Measurements from ENCODE around the gene ANKS1A. TPM values are rescaled to one million over a fixed set of nuclear protein-coding genes. Genes with fewer than 3 reads are reported as not detected.

Gene ANKS1A
- total and polyA plus RNA-seq, 3 donors from 2014 or later: 44.2 to 96.9 (median 95.9) TPM

- Histone ChIP-seq H3K9me3 (no peaks in the 10 kb centered on the region), H3K27ac (peak overlapping the region in 1 of 2 donors; percentile 22), H3K4me1 (peaks cover 40% of the 10 kb centered on the region), H3K36me3 (ENCODE audit: low read depth, missing control alignments) (no peaks in the 10 kb centered on the region), H3K4me3 (no peak overlapping the region), H3K27me3 (no peaks in the 10 kb centered on the region)
- WGBS, 2 donors: 66 to 67% methylated on average over 5 of the region's 5 CpGs
- no peak for DNase-seq
- TF ChIP-seq CTCF (IDR thresholded peaks at IDR 0.05) (no peak), POLR2A (IDR thresholded peaks at IDR 0.05) (no peak)
- intact Hi-C loops (cut with DNase I; ENCODE audit: low total_unique reads): no loop called here
These were observed 203.5 kb downstream of the ANKS1A start for GRCh38 chr6:35092362-35093117.

- TF ChIP-seq POLR2A (IDR thresholded peaks at IDR 0.05) (no peak), CTCF (IDR thresholded peaks at IDR 0.05) (no peak)
- Histone ChIP-seq H3K27ac (peak overlapping the region in 1 of 2 donors; percentile 22), H3K4me3 (no peak overlapping the region), H3K36me3 (ENCODE audit: low read depth, missing control alignments) (no peaks in the 10 kb centered on the region), H3K9me3 (no peaks in the 10 kb centered on the region), H3K4me1 (peaks cover 35% of the 10 kb centered on the region), H3K27me3 (no peaks in the 10 kb centered on the region)
- WGBS, 2 donors: 71 to 74% methylated on average over 5 of the region's 5 CpGs
- DNase-seq: no peak
- intact Hi-C loops (cut with DNase I; ENCODE audit: low total_unique reads): no loop called here
These were observed 204.0 kb downstream of the ANKS1A start for GRCh38 chr6:35093118-35093445.

GRCh38 chr6:35093783-35094182, 204.7 kb downstream of the ANKS1A start:
- DNase-seq: no peak
- Histone ChIP-seq H3K27ac (no peak overlapping the region), H3K9me3 (no peaks in the 10 kb centered on the region), H3K27me3 (no peaks in the 10 kb centered on the region), H3K36me3 (ENCODE audit: low read depth, missing control alignments) (no peaks in the 10 kb centered on the region), H3K4me3 (no peak overlapping the region), H3K4me1 (peaks cover 28% of the 10 kb centered on the region)
- WGBS, 2 donors: 87 to 91% methylated on average over 6 of the region's 6 CpGs
- TF ChIP-seq POLR2A (IDR thresholded peaks at IDR 0.05) (no peak), CTCF (IDR thresholded peaks at IDR 0.05) (no peak)
- intact Hi-C loops (cut with DNase I; ENCODE audit: low total_unique reads): no loop called here

GRCh38 chr6:35094183-35094582, 205.1 kb downstream of the ANKS1A start:
- no peak for DNase-seq
- Histone ChIP-seq H3K9me3 (no peaks in the 10 kb centered on the region), H3K27me3 (no peaks in the 10 kb centered on the region), H3K36me3 (ENCODE audit: low read depth, missing control alignments) (no peaks in the 10 kb centered on the region), H3K4me1 (peaks cover 24% of the 10 kb centered on the region), H3K4me3 (no peak overlapping the region), H3K27ac (no peak overlapping the region)
- intact Hi-C loops (cut with DNase I; ENCODE audit: low total_unique reads): no loop called here
- WGBS, 2 donors: 91 to 95% methylated on average over 4 of the region's 4 CpGs
- no peak for TF ChIP-seq CTCF (IDR thresholded peaks at IDR 0.05)
- TF ChIP-seq POLR2A (IDR thresholded peaks at IDR 0.05): no peak

Data from testis (tissue), 3 donors.